ENCODE results near the gene ANO1.

GRCh38 chr11:70141486-70142220, 63.5 kb downstream of the ANO1 start:
- TF ChIP-seq CTCF (IDR thresholded peaks at IDR 0.05; ENCODE audit: insufficient read depth, low read depth, low read length) (no peak), EZH2 (IDR thresholded peaks at IDR 0.05; ENCODE audit: insufficient read depth, low read length) (no peak)
